Breast epithelium (tissue), 3 donors: Measurements from ENCODE around the gene ZNF830.
"Not testable (repeated sequence)": the region's sequence is repeated elsewhere in the genome, so short reads cannot be mapped to it uniquely, and the experiment has no call there.

Experiments
- POLR2A ChIP-seq: fragments of 450-650 bp; IDR thresholded peaks from one replicate; pipeline ENCODE4 v1.6.1; 2016; ENCODE audit warnings: antibody characterized with exemption, mild to moderate bottlenecking, moderate library complexity
- TF ChIP-seq, protein P1 (sequence below), 3 donors: fragments of 450-650 bp; IDR thresholded peaks; one replicate each; pipeline ENCODE4 v1.5.1; 2016 to 2017; ENCODE audit warnings: antibody characterized with exemption in 3 of 3, mild to moderate bottlenecking in 3 of 3, moderate library complexity in 3 of 3

DNA sequence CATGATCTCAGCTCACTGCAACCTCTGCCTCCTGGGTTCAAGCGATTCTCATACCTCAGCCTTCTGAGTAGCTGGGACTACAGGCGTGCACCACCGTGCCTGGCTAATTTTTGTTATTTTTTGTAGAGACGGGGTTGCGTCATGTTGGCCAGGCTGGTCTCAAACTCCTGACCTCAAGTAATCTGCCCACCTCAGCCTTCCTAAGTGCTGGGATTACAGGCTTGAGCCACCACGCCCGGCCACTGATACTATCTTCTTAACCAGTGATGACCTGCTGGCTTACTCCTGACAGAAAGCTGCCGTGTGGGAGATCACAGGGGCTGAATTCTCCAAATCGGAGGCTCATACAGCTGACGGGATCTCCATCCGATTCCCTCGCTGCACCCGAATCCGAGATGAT is 39.6 kb downstream of the ZNF830 start:
- TF ChIP-seq, protein P1, sequence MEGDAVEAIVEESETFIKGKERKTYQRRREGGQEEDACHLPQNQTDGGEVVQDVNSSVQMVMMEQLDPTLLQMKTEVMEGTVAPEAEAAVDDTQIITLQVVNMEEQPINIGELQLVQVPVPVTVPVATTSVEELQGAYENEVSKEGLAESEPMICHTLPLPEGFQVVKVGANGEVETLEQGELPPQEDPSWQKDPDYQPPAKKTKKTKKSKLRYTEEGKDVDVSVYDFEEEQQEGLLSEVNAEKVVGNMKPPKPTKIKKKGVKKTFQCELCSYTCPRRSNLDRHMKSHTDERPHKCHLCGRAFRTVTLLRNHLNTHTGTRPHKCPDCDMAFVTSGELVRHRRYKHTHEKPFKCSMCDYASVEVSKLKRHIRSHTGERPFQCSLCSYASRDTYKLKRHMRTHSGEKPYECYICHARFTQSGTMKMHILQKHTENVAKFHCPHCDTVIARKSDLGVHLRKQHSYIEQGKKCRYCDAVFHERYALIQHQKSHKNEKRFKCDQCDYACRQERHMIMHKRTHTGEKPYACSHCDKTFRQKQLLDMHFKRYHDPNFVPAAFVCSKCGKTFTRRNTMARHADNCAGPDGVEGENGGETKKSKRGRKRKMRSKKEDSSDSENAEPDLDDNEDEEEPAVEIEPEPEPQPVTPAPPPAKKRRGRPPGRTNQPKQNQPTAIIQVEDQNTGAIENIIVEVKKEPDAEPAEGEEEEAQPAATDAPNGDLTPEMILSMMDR (IDR thresholded peaks at IDR 0.05) = not testable (repeated sequence)
- not testable (repeated sequence) for TF ChIP-seq POLR2A
